GM19025 (cell line): ENCODE data around the gene IFI6.
A peak's percentile ranks its signal among the peaks of the same experiment; 100 is the strongest.
"Not testable (repeated sequence)": the region's sequence is repeated elsewhere in the genome, so short reads cannot be mapped to it uniquely, and the experiment has no call there.

Source experiments
- ATAC-seq: cut with Tn5 transposase; IDR thresholded peaks from one replicate; pipeline ENCODE4 v1.9.1; 2021; ENCODE audit warnings: mild to moderate bottlenecking, low read depth, moderate library complexity; ENCODE audit not compliant: unreplicated experiment

The IFI6 gene

GRCh38 chr1:27671964-27672749 is at the start of gene IFI6:
Gene IFI6 (minus strand): TSS chr1:27672192. CDS start chr1:27669314, 2,878 bp downstream.
- peak; percentile 89 for ATAC-seq

GRCh38 chr1:27719286-27720251 is 47.6 kb upstream of the IFI6 start:
- no peak for ATAC-seq

- no peak for ATAC-seq
Measured at GRCh38 chr1:27716262-27716895, 44.4 kb upstream of the IFI6 start.

- ATAC-seq, result no peak
Measured at GRCh38 chr1:27713869-27714513, 42.0 kb upstream of the IFI6 start.

- no peak for ATAC-seq
Measured at GRCh38 chr1:27713139-27713725, 41.2 kb upstream of the IFI6 start.

- no peak for ATAC-seq
Measured at GRCh38 chr1:27710574-27710973, 38.6 kb upstream of the IFI6 start.

GRCh38 chr1:27705545-27705944 is 33.6 kb upstream of the IFI6 start:
- no peak for ATAC-seq

GRCh38 chr1:27704958-27705357 is 33.0 kb upstream of the IFI6 start:
- no peak for ATAC-seq

GRCh38 chr1:27696835-27697234 is 24.8 kb upstream of the IFI6 start:
- ATAC-seq, result not testable (repeated sequence)

- no peak for ATAC-seq
Measured at GRCh38 chr1:27690183-27690582, 18.2 kb upstream of the IFI6 start.

GRCh38 chr1:27689423-27690173 is 17.6 kb upstream of the IFI6 start:
- peak; percentile 80 for ATAC-seq

GRCh38 chr1:27687906-27688305 is 15.9 kb upstream of the IFI6 start:
- no peak for ATAC-seq

GRCh38 chr1:27686223-27686990 is 14.4 kb upstream of the IFI6 start:
- no peak for ATAC-seq

GRCh38 chr1:27684176-27684575 is 12.2 kb upstream of the IFI6 start:
- no peak for ATAC-seq

GRCh38 chr1:27682351-27682944 is 10.5 kb upstream of the IFI6 start:
- ATAC-seq, result no peak

GRCh38 chr1:27681580-27681979 is 9.6 kb upstream of the IFI6 start:
- not testable (repeated sequence) for ATAC-seq

- not testable (repeated sequence) for ATAC-seq
Measured at GRCh38 chr1:27680225-27680791, 8.3 kb upstream of the IFI6 start.

GRCh38 chr1:27678747-27679146 is 6.8 kb upstream of the IFI6 start:
- no peak for ATAC-seq
